NB4 (cell line): ENCODE data around the gene PARP1.

Experiments
- POLR2A ChIP-seq: IDR thresholded peaks from 2 replicates; pipeline ENCODE4 v1.6.1; 2011; ENCODE audit warnings: mild to moderate bottlenecking; ENCODE audit not compliant: insufficient read length; ENCODE audit errors: extremely low read depth
- TF ChIP-seq, protein P1 (sequence below): IDR thresholded peaks from one replicate; pipeline ENCODE4 v1.5.1; 2012; ENCODE audit warnings: low read depth, low read length

DNA sequence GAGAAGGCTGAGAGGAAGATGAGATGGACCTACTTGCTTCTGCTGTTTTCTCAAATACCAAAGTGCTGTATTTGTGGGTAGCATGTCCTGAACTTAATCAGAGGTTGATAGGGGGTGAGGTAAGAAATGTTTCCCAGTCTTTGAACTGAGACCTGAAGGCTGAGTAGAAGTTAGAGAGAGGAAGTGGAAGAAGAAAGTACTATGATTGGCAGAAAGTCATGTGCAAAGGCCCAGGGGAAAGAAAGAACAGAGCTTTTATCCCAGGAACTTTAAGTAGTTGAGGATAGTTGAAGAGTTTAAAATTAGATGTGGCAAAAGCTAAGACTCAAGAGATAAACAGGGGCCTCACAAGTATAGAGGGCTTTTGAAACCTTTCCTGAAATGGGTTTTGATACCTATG is 83.4 kb downstream of the PARP1 start:
- TF ChIP-seq, protein P1, sequence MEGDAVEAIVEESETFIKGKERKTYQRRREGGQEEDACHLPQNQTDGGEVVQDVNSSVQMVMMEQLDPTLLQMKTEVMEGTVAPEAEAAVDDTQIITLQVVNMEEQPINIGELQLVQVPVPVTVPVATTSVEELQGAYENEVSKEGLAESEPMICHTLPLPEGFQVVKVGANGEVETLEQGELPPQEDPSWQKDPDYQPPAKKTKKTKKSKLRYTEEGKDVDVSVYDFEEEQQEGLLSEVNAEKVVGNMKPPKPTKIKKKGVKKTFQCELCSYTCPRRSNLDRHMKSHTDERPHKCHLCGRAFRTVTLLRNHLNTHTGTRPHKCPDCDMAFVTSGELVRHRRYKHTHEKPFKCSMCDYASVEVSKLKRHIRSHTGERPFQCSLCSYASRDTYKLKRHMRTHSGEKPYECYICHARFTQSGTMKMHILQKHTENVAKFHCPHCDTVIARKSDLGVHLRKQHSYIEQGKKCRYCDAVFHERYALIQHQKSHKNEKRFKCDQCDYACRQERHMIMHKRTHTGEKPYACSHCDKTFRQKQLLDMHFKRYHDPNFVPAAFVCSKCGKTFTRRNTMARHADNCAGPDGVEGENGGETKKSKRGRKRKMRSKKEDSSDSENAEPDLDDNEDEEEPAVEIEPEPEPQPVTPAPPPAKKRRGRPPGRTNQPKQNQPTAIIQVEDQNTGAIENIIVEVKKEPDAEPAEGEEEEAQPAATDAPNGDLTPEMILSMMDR = no peak
- TF ChIP-seq POLR2A = no peak
